ENCODE measurements around the gene TAOK3.
A peak's percentile ranks its signal among the peaks of the same experiment; 100 is the strongest.

Gene TAOK3

GRCh38 chr12:118377021-118377883 lies 4.5 kb upstream of the TAOK3 start:
- Mint-ChIP-seq H3K9me3 (no peaks in the 10 kb centered on the region), H3K4me1 (ENCODE audit: low read depth) (peaks cover 32% of the 10 kb centered on the region), H3K36me3 (ENCODE audit: low read depth) (peaks cover 7% of the 10 kb centered on the region), H3K4me3 (peak overlapping the region; percentile 81), H3K27me3 (ENCODE audit: low read depth) (no peaks in the 10 kb centered on the region), H3K27ac (peak overlapping the region; percentile 95)

DNA sequence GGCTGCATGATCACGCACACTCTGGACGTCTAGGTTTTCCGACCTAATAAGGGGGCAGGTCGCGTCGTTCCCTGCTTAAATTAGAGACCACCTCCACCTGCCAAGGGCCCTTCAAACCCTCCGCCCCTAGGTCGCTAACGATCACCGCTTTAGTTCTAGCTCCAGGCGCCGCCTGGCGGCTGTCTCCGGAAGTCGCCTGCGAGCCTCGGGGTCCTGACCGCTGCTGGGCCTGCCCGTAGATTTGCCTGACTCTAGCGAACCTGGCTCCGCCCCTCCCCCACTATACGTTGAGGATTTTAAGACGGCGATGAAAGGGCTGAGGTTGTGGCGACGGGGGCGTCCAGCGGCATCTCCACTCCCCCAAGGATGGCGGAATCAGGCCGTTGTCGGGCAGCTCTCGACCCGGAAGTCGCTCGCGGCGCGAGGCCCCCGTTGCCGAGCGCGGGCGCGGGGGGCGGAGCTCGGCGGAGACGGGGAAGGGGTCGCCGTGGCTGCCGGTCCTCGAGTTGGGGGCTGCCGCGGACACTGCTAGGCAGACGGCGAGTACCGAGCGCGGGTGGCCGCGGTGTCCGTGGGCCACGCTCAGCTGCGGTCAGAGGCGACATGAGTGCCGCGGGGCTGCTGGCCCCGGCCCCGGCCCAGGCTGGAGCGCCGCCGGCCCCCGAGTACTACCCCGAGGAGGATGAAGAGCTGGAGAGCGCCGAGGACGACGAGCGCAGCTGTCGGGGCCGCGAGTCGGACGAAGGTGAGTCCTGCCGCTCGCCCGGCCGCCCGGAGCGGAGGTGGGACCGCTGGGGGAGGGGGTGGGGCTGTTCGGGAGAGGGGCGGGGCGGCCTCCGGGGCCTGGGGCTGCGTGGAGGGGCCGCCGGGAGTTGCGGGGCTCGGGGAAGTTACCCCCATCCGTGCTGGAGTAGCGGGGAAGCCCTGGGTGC lies 3.6 kb upstream of the TAOK3 start, which contains the start of gene SUDS3:
Gene SUDS3 (plus strand): TSS at position 467 of the 932 bp plus-strand sequence. CDS start 137 bp downstream, at position 604.
- Mint-ChIP-seq H3K27ac (peak within 1 kb of the TSS; percentile 99), H3K9me3 (no peaks in the 10 kb centered on the region), H3K27me3 (ENCODE audit: low read depth) (no peaks in the 10 kb centered on the region), H3K4me1 (ENCODE audit: low read depth) (peaks cover 36% of the 10 kb centered on the region), H3K4me3 (peak within 1 kb of the TSS; percentile 81), H3K36me3 (ENCODE audit: low read depth) (peaks cover 5% of the 10 kb centered on the region)

DNA sequence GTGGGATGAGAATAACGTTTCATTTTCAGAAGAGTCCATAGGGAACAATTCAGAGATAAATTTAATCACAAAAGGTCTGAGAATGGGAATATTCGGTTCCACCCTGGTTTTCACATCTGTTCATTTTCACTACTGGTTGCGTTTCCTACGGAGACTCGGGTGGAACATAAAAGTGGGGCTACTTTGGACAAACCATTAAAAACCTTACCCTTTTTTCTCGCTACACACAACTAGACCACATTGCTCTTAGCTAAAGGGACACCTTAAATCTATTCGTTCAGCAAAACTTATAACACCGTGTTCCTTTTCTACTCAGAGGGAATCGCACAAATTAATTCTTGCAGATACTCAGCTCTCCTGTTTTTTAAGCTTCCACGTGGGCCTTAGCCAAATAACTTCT lies 2.6 kb upstream of the TAOK3 start:
- Mint-ChIP-seq H3K27ac (peak overlapping the region; percentile 99), H3K4me3 (peak overlapping the region; percentile 81), H3K36me3 (ENCODE audit: low read depth) (peaks cover 4% of the 10 kb centered on the region), H3K27me3 (ENCODE audit: low read depth) (peaks cover 9% of the 10 kb centered on the region), H3K4me1 (ENCODE audit: low read depth) (peaks cover 44% of the 10 kb centered on the region), H3K9me3 (no peaks in the 10 kb centered on the region)

DNA sequence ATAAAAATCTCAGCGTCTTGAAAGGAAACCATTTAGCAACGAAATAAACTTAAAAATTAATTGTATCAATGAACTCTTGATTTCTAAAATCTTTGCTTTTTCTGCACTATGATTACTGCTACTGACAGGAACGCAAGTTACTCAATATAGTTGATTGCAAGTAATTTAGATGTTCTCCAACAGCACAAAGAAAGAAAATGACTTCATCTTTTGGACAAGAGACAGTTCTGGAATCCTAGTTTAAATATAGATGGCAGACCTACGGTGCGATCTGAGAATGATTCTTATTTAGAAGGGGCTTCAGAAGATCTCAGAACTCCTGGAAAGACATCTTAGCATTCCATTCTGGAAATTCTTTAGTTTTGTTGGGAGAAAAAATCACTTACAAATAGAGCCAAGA lies 2.2 kb upstream of the TAOK3 start:
- peaks cover 13% of the 10 kb centered on the region for H3K27me3 Mint-ChIP-seq (ENCODE audit: low read depth)
- peak overlapping the region; percentile 34 for H3K4me3 Mint-ChIP-seq
- H3K36me3 Mint-ChIP-seq (ENCODE audit: low read depth) = peaks cover 2% of the 10 kb centered on the region
- peak overlapping the region; percentile 31 for H3K27ac Mint-ChIP-seq
- no peaks in the 10 kb centered on the region for H3K9me3 Mint-ChIP-seq
- peaks cover 44% of the 10 kb centered on the region for H3K4me1 Mint-ChIP-seq (ENCODE audit: low read depth)

GRCh38 chr12:118374126-118374725 lies 1.5 kb upstream of the TAOK3 start:
- H3K9me3 Mint-ChIP-seq = no peaks in the 10 kb centered on the region
- H3K4me3 Mint-ChIP-seq = no peak overlapping the region
- H3K27me3 Mint-ChIP-seq (ENCODE audit: low read depth) = peaks cover 13% of the 10 kb centered on the region
- H3K4me1 Mint-ChIP-seq (ENCODE audit: low read depth) = peaks cover 44% of the 10 kb centered on the region
- no peak overlapping the region for H3K27ac Mint-ChIP-seq
- H3K36me3 Mint-ChIP-seq (ENCODE audit: low read depth) = peaks cover 2% of the 10 kb centered on the region

DNA sequence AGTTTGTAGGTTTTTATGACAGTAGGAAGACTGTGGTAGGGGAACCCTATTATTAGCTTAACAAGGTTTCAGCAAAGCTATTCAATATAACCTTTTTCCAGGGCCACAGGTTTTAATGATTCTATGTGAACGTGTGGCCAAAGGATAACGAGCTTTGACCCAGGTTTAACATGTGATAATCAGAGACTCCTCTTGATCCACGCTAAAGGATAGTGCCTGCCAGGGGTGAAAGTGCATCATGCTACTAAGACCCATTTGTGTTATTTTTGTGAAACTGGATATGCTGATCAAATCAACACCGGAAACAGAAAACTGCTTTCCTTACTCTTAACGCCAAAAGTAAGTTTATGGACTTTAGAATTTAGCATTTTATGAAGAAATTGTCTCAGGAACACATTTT lies 909 bp upstream of the TAOK3 start:
- Mint-ChIP-seq H3K4me1 (ENCODE audit: low read depth) (peaks cover 44% of the 10 kb centered on the region), H3K27ac (peak overlapping the region; percentile 90), H3K9me3 (no peaks in the 10 kb centered on the region), H3K4me3 (peak overlapping the region; percentile 92), H3K36me3 (ENCODE audit: low read depth) (peaks cover 2% of the 10 kb centered on the region), H3K27me3 (ENCODE audit: low read depth) (peaks cover 13% of the 10 kb centered on the region)

DNA sequence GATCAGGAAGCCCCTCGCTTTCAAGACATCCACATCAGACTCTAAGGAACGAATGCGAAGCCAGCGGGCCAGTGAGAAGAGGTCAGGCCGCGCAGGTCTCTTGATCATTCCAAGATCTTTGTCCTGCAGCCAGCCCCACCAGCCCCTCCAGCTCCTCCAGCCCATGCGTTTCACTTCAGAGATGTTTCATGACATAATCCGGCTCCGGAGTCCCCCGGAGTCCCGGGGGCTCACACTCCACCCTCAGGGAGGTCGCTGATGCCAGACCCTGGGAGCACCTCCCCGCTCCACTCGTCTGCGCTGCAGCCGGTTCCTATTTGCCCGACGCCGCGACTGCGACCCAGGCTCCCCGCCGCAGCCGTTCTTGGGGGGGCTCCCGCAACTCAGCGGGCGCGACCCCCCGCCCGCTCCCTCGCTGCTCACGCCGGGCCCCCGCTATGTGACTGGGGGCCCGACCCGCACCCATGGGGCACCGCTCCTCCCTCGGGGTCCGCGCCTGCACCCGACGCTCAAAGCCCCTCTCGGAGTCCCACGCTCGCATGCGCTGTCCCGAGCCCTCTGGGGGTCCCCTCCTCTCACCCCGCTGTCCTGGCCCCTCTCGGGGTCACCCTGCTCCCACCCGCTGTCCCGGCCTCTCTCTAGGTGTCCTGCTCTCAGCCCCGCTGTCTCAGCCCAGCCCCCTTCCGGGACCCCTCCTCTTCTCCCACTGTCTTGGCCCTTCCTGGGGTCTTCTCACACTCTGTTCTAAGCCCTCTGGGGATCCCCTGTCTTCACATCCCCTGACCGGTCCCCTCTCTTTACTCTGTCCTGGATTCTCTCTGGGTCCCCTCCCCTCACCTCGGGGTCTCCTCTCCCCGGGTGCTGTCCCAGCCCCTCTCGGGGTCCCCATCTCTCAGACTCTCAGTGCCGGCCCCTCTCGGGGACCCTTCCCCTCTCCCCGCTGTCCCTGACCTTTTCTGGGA lies 1.1 kb downstream of the TAOK3 start:
- H3K4me1 Mint-ChIP-seq (ENCODE audit: low read depth) = peaks cover 35% of the 10 kb centered on the region
- peak overlapping the region; percentile 92 for H3K4me3 Mint-ChIP-seq
- peaks cover 2% of the 10 kb centered on the region for H3K36me3 Mint-ChIP-seq (ENCODE audit: low read depth)
- H3K9me3 Mint-ChIP-seq = no peaks in the 10 kb centered on the region
- H3K27ac Mint-ChIP-seq = peak overlapping the region; percentile 63
- H3K27me3 Mint-ChIP-seq (ENCODE audit: low read depth) = peaks cover 13% of the 10 kb centered on the region

- Mint-ChIP-seq H3K4me1 (ENCODE audit: low read depth) (peaks cover 29% of the 10 kb centered on the region), H3K36me3 (ENCODE audit: low read depth) (peaks cover 2% of the 10 kb centered on the region), H3K9me3 (no peaks in the 10 kb centered on the region), H3K27me3 (ENCODE audit: low read depth) (peaks cover 13% of the 10 kb centered on the region), H3K27ac (no peak overlapping the region), H3K4me3 (peak overlapping the region; percentile 92)
Observed at GRCh38 chr12:118370601-118371000, 2.1 kb downstream of the TAOK3 start.

DNA sequence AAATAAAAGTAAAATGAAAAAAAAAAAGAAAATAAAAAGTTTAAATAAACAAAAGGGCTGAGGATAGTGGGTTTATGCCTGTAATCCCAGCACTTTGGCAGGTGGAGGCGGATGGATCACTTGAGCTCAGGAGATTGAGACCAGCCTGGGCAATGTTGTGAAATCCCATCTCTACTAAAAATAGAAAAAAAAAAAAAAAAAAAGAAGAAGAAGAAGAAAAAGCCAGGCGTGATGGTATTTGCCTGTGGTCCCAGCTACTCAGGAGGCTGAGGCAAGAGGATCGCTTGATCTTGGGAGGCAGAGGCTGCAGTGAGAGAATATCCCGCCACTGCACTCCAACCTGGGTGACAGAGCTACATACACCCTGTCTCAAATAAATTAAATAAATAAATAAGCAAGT lies 3.9 kb downstream of the TAOK3 start:
- Mint-ChIP-seq H3K36me3 (ENCODE audit: low read depth) (peaks cover 2% of the 10 kb centered on the region), H3K9me3 (no peaks in the 10 kb centered on the region), H3K4me3 (no peak overlapping the region), H3K27ac (no peak overlapping the region), H3K27me3 (ENCODE audit: low read depth) (peaks cover 13% of the 10 kb centered on the region), H3K4me1 (ENCODE audit: low read depth) (peaks cover 22% of the 10 kb centered on the region)

DNA sequence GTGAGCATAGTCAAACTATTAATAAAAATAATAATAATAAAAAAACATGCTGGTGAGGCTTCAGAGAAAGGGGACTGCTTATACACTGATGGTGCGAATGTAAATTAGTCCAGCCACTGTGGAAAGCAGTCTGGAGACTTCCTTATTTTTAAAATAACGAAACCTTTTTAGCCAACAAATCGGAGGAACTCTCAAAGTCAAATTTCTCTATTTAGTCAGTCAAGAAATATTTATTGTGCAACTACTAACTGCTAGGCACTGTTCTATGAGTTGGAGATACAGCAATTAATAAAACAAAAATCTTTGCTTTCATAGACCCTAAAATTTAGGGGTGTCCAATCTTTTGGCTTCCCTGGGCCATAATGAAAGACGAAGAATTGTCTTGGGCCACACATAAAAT lies 10.8 kb downstream of the TAOK3 start:
- no peaks in the 10 kb centered on the region for H3K9me3 Mint-ChIP-seq
- peaks cover 2% of the 10 kb centered on the region for H3K36me3 Mint-ChIP-seq (ENCODE audit: low read depth)
- peaks cover 29% of the 10 kb centered on the region for H3K4me1 Mint-ChIP-seq (ENCODE audit: low read depth)
- H3K4me3 Mint-ChIP-seq = no peak overlapping the region
- no peaks in the 10 kb centered on the region for H3K27me3 Mint-ChIP-seq (ENCODE audit: low read depth)
- H3K27ac Mint-ChIP-seq = no peak overlapping the region

GRCh38 chr12:118361092-118361404 lies 11.7 kb downstream of the TAOK3 start:
- Mint-ChIP-seq H3K36me3 (ENCODE audit: low read depth) (peaks cover 2% of the 10 kb centered on the region), H3K4me3 (no peak overlapping the region), H3K27me3 (ENCODE audit: low read depth) (no peaks in the 10 kb centered on the region), H3K4me1 (ENCODE audit: low read depth) (peaks cover 33% of the 10 kb centered on the region), H3K9me3 (no peaks in the 10 kb centered on the region), H3K27ac (no peak overlapping the region)

DNA sequence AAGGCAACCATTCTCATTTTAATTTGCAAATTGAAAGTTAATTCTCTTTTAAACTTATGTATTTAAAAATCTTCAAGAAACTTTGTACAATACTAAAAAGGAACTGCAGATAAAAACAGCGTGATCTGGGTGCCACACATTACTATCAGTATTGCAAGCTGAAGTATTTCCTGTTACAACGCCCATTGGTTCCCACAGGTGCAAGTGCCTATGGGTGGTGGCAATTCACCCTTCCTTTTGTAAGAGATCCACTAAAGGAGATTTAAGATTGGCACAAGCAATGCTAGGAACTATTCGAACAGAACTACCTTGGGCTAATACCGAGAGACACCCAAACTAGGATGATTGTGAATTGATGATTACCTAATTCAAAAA lies 13.2 kb downstream of the TAOK3 start:
- no peaks in the 10 kb centered on the region for H3K9me3 Mint-ChIP-seq
- peak overlapping the region; percentile 94 for H3K4me3 Mint-ChIP-seq
- H3K36me3 Mint-ChIP-seq (ENCODE audit: low read depth) = peaks cover 5% of the 10 kb centered on the region
- H3K27ac Mint-ChIP-seq = peak overlapping the region; percentile 92
- peaks cover 32% of the 10 kb centered on the region for H3K4me1 Mint-ChIP-seq (ENCODE audit: low read depth)
- no peaks in the 10 kb centered on the region for H3K27me3 Mint-ChIP-seq (ENCODE audit: low read depth)

DNA sequence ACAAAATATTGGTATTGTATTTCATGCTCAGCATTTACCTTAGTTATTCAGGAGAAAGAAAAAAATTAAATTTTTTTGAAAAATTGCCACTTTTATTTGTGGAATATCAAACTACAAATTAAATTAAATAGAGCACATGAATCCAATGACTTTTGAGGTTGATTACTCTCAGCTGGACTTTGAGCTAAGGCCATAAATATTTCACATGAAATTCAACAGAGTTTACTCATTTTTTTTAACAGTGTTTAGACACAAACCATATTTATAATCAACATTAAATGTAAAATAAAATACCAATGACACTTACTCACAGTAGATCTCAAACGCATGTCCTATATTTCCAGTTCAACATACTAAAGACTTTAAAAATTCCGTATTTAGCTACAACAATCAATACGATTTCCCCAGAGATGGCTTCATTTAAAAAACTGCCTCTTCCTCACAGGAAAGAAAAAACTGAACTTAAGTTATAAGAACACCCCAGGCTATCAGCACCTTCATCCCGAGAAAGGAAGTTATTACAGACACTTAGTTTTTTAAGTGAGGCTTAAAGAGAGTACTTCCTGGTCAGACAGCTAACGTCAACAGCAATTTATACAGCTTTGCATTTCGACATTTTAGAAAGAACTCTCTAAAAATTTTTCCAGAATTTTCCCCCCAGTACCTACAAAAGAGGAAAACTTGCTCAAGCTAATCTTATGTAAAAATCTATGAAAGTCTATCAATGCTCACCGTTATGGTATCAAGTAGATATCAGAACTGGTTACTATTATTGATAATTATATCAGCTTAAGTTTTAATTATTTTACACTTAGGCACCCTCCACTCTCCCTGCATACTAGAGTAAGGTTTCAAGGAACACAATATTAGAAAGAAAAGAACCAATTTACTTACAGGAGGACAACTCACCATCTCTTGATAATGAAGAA lies 13.8 kb downstream of the TAOK3 start:
- Mint-ChIP-seq H3K27ac (peak overlapping the region; percentile 92), H3K4me1 (ENCODE audit: low read depth) (peaks cover 30% of the 10 kb centered on the region), H3K36me3 (ENCODE audit: low read depth) (peaks cover 10% of the 10 kb centered on the region), H3K9me3 (peaks cover 3% of the 10 kb centered on the region), H3K27me3 (ENCODE audit: low read depth) (no peaks in the 10 kb centered on the region), H3K4me3 (peak overlapping the region; percentile 94)

All from T-helper 1 cell treated with Interleukin-12 subunit alpha and Interleukin-12 subunit beta and Interleukin-4 antibody, amounts not matched to agents 30 μg/mL and 1 μg/mL, for 36 hours (primary cell).